ENCODE measurements around the gene ERVFRD-1. TPM values are rescaled to one million over a fixed set of nuclear protein-coding genes. Genes with fewer than 3 reads are reported as not detected.

Gene ERVFRD-1
- polyA plus RNA-seq, 3 donors: 0.05 to 0.06 TPM; not detected in 1

- Mint-ChIP-seq H3K27me3 (ENCODE audit: low read depth in 3 of 3) (peaks cover 1 to 6% (median 2%) of the 10 kb centered on the region in 3 donors), H3K36me3 (no peaks in the 10 kb centered on the region), H3K4me1 (no peaks in the 10 kb centered on the region), H3K4me3 (no peak overlapping the region), H3K27ac (no peak overlapping the region), H3K9me3 (peaks cover 0 to 1% (median 0%) of the 10 kb centered on the region in 7 donors)
- Histone ChIP-seq H4K20me1 (ENCODE audit: insufficient read depth, low read length) (no peaks in the 10 kb centered on the region), H3K79me2 (ENCODE audit: insufficient read depth, low read length) (no peaks in the 10 kb centered on the region), H3K4me1 (ENCODE audit: control insufficient read depth in 1 of 2, insufficient read depth in 2 of 2, low read length in 2 of 2) (no peaks in the 10 kb centered on the region), H3K9me3 (replicated peaks in 1 of 2; ENCODE audit: control insufficient read depth in 1 of 2, insufficient read depth in 1 of 2, low read length in 2 of 2) (no peaks in the 10 kb centered on the region), H3K36me3 (replicated peaks in 1 of 2; ENCODE audit: control insufficient read depth in 1 of 2, insufficient read depth in 2 of 2, low read length in 2 of 2) (no peaks in the 10 kb centered on the region), H3K4me2 (replicated peaks; ENCODE audit: extremely low read depth, low read length, poor library complexity, severe bottlenecking) (no peak overlapping the region), H2AFZ (ENCODE audit: insufficient read depth, low read depth, low read length, poor library complexity, severe bottlenecking) (no peak overlapping the region), H3K27ac (ENCODE audit: low read depth in 1 of 2, low read length in 2 of 2) (no peak overlapping the region), H3K27me3 (ENCODE audit: control insufficient read depth in 2 of 2, insufficient read depth in 2 of 2, low read length in 2 of 2) (peaks cover 0 to 2% of the 10 kb centered on the region in 2 donors), H3K4me3 (replicated peaks in 1 of 3; ENCODE audit: low read depth in 2 of 3, low read length in 3 of 3) (no peak overlapping the region), H3K9ac (ENCODE audit: insufficient read depth, low read length, poor library complexity, severe bottlenecking) (no peak overlapping the region)
- no peak for TF ChIP-seq CTCF (IDR thresholded peaks at IDR 0.05)
- DNase-seq: no peak
- WGBS (ENCODE audit: insufficient coverage): 90% methylated on average over 4 of the region's 6 CpGs
- intact Hi-C loops (cut with micrococcal nuclease): no loop called here
These were observed 45.9 kb downstream of the ERVFRD-1 start for GRCh38 chr6:11065436-11066202.

- H3K27ac Mint-ChIP-seq: no peak overlapping the region
These were observed 46.7 kb downstream of the ERVFRD-1 start for GRCh38 chr6:11064836-11065235.

More at GRCh38 chr6:11064836-11065235, 46.7 kb downstream of the ERVFRD-1 start:
- Histone ChIP-seq H3K36me3 (replicated peaks in 1 of 2; ENCODE audit: control insufficient read depth in 1 of 2, insufficient read depth in 2 of 2, low read length in 2 of 2) (no peaks in the 10 kb centered on the region), H3K79me2 (ENCODE audit: insufficient read depth, low read length) (no peaks in the 10 kb centered on the region), H3K9ac (ENCODE audit: insufficient read depth, low read length, poor library complexity, severe bottlenecking) (no peak overlapping the region), H3K4me1 (ENCODE audit: control insufficient read depth in 1 of 2, insufficient read depth in 2 of 2, low read length in 2 of 2) (no peaks in the 10 kb centered on the region), H3K27me3 (ENCODE audit: control insufficient read depth in 2 of 2, insufficient read depth in 2 of 2, low read length in 2 of 2) (peaks cover 0 to 2% of the 10 kb centered on the region in 2 donors), H2AFZ (ENCODE audit: insufficient read depth, low read depth, low read length, poor library complexity, severe bottlenecking) (no peak overlapping the region), H3K4me3 (replicated peaks in 1 of 3; ENCODE audit: low read depth in 2 of 3, low read length in 3 of 3) (no peak overlapping the region), H3K4me2 (replicated peaks; ENCODE audit: extremely low read depth, low read length, poor library complexity, severe bottlenecking) (no peak overlapping the region), H3K27ac (ENCODE audit: low read depth in 1 of 2, low read length in 2 of 2) (no peak overlapping the region), H3K9me3 (replicated peaks in 1 of 2; ENCODE audit: control insufficient read depth in 1 of 2, insufficient read depth in 1 of 2, low read length in 2 of 2) (no peaks in the 10 kb centered on the region), H4K20me1 (ENCODE audit: insufficient read depth, low read length) (no peaks in the 10 kb centered on the region)
- no peak overlapping the region for H3K4me3 Mint-ChIP-seq
- H3K27me3 Mint-ChIP-seq (ENCODE audit: low read depth in 3 of 3): peaks cover 1 to 6% (median 2%) of the 10 kb centered on the region in 3 donors
- H3K9me3 Mint-ChIP-seq: peaks cover 0 to 1% (median 0%) of the 10 kb centered on the region in 7 donors
- intact Hi-C loops (cut with micrococcal nuclease): no loop called here
- no peak for TF ChIP-seq CTCF (IDR thresholded peaks at IDR 0.05)
- 93% methylated on average over 2 of the region's 3 CpGs for WGBS (ENCODE audit: insufficient coverage)
- no peaks in the 10 kb centered on the region for H3K4me1 Mint-ChIP-seq
- no peaks in the 10 kb centered on the region for H3K36me3 Mint-ChIP-seq
- no peak for DNase-seq

All from CD14-positive monocyte (primary cell).